Activated naive CD8-positive, alpha-beta T cell treated with anti-CD3 and anti-CD28 coated beads, Interleukin-2, amount 50 U/mL, for 16 hours (primary cell): ENCODE data around the gene TSPAN9.

Experiments used
- DNase-seq: peaks from one replicate; pipeline ENCODE4 v3.0.0-alpha.2; 2020; ENCODE audit warnings: low read depth, low spot score

Gene TSPAN9

DNA sequence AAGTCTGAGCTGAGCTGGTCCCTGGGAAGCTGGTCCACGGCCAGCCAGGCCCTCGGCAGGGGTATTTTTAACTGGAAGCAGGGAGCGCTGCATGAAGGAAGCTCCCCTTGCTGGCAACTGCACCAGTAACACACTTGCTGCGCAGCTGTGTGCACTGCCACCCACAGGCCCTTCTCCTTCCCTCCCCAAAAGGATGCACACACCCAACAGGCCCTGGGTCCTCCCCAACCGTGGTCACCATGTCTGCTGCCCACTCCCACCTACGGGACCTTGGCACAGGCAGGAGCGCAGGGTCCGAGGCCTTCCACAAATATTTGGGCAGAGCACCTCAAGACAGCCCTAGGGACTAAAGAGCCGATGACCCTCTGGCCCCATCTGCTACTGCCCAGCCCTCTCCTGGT is 256.8 kb downstream of the TSPAN9 start:
- no peak for DNase-seq

DNA sequence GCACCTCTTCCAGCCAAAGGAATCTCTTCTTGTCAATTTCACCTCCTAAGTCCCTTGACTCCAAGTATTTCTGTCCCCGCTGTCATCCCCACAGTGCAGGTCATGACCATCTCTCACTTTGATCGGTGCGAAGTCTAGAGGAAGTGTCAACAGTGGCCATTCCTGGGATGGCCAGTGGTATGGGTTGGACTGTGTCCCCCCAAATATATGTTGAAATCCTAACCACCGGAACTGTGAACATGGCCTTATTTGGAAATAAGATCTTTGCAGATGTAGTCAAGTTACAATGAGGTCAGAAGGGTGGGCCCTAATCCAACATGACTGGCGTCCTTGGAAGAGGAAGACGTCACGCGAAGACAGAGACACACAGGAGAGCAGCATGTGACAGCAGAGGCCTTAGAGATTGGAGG is 257.9 kb downstream of the TSPAN9 start:
- no peak for DNase-seq
